Neural crest cell (in vitro differentiated cells): ENCODE results near the gene SFTPB. TPM values are rescaled to one million over a fixed set of nuclear protein-coding genes. Genes with fewer than 3 reads are reported as not detected.

Experiments used
- DNase-seq: peaks from one replicate; pipeline ENCODE4 v3.0.0; 2021; ENCODE audit warnings: low read depth, mixed read lengths, low spot score
- H3K27ac Mint-ChIP-seq: one replicate; pipeline ENCODE4 v1.8.0; 2021; ENCODE audit warnings: mild to moderate bottlenecking, mixed read lengths; ENCODE audit not compliant: unreplicated experiment
- H3K27me3 Mint-ChIP-seq: 2 replicates; pipeline ENCODE4 v1.8.0; 2021; ENCODE audit warnings: low read depth, mild to moderate bottlenecking, mixed read lengths
- H3K36me3 Mint-ChIP-seq: 2 replicates; pipeline ENCODE4 v1.8.0; 2021; ENCODE audit warnings: low read depth, mild to moderate bottlenecking, mixed read lengths
- H3K4me1 Mint-ChIP-seq: 2 replicates; pipeline ENCODE4 v1.8.0; 2021; ENCODE audit warnings: mixed read lengths
- H3K4me3 Mint-ChIP-seq: one replicate; pipeline ENCODE4 v1.8.0; 2021; ENCODE audit warnings: mild to moderate bottlenecking, mixed read lengths
- H3K9me3 Mint-ChIP-seq: 2 replicates; pipeline ENCODE4 v1.8.0; 2021; ENCODE audit warnings: mixed read lengths
- CTCF ChIP-seq: fragments of 200-600 bp; sonication (generic); conservative IDR thresholded peaks from 2 replicates; pipeline ENCODE4 v1.5.0; 2021; ENCODE audit warnings: antibody characterized with exemption, mild to moderate bottlenecking
- total RNA-seq: library from RNA; stranded (reverse); gene quantifications from 2 replicates; pipeline ENCODE4 v1.2.1, GENCODE V29; 2021

Gene SFTPB
- total RNA-seq, 1 donor from 2014 or later, result not detected

DNA sequence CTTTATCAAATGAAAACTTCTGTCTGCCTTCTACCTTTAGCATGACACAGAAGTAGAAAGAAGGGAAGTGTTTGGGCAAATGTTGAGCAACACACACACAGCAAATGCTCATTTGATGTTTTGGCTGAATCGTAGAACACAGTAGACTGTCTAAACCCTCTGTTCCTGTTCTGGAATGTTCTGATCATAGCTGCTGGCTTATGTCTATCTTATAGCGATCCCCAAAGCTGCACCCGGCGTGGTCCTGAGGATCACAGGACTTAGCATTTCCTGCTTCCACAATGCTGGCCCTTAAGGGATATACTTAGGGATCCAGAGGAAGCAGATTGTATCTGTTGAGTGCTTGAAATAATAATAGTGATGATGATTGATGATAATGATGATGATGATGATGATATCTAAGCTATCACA lies 41.4 kb upstream of the SFTPB start:
- H3K27me3 Mint-ChIP-seq, result peaks cover 21% of the 10 kb centered on the region
- no peak for TF ChIP-seq CTCF
- no peak overlapping the region for H3K27ac Mint-ChIP-seq
- H3K9me3 Mint-ChIP-seq, result no peaks in the 10 kb centered on the region
- no peak overlapping the region for H3K4me3 Mint-ChIP-seq
- no peaks in the 10 kb centered on the region for H3K36me3 Mint-ChIP-seq
- peaks cover 5% of the 10 kb centered on the region for H3K4me1 Mint-ChIP-seq
- DNase-seq, result no peak

- peaks cover 24% of the 10 kb centered on the region for H3K27me3 Mint-ChIP-seq
- H3K36me3 Mint-ChIP-seq, result no peaks in the 10 kb centered on the region
- no peak for DNase-seq
- no peak overlapping the region for H3K4me3 Mint-ChIP-seq
- H3K27ac Mint-ChIP-seq, result no peak overlapping the region
- no peak for TF ChIP-seq CTCF
- H3K4me1 Mint-ChIP-seq, result peaks cover 5% of the 10 kb centered on the region
- H3K9me3 Mint-ChIP-seq, result no peaks in the 10 kb centered on the region
Observed at GRCh38 chr2:85708641-85709040, 40.6 kb upstream of the SFTPB start.

GRCh38 chr2:85707304-85707703 lies 39.3 kb upstream of the SFTPB start:
- TF ChIP-seq CTCF, result peak; percentile 89
- Mint-ChIP-seq H3K27me3 (peaks cover 33% of the 10 kb centered on the region), H3K36me3 (no peaks in the 10 kb centered on the region), H3K4me3 (no peak overlapping the region), H3K9me3 (no peaks in the 10 kb centered on the region), H3K27ac (no peak overlapping the region), H3K4me1 (peaks cover 5% of the 10 kb centered on the region)
- peak; percentile 71 for DNase-seq

DNA sequence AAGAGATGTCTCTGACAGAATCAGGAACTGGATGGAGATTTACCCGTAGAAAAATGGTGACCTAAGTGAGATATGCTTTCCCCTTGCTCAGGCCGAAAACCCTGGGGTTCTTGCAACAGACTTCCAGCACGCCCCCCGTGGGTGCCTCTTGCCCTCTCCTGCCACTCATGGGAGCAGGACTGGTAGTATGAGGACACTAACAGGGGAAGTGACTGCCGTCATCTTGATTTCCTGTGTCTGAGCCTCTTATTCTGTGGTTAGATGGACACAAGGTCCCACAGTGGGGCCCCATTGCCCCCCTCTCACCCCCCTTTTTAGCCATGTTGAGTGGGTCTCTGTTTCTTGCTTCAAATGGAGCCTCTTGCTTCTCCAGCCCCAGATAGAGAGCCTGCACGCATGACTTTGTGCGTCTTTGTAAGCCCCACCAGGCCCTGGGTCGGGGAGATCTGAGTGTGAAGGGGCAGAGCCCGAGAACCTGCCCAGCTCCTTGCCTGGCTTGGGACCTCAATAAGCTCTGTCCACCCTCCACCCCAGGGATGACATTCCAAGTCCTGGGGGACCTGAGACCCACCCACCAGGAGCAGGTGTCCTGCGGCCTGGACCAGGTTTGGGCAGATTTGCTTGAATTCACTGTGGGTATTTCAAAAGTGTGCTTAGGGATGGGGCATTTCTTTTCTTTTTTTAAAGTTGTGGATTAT lies 38.7 kb upstream of the SFTPB start:
- peaks cover 35% of the 10 kb centered on the region for H3K27me3 Mint-ChIP-seq
- H3K27ac Mint-ChIP-seq, result no peak overlapping the region
- H3K9me3 Mint-ChIP-seq, result no peaks in the 10 kb centered on the region
- H3K4me3 Mint-ChIP-seq, result no peak overlapping the region
- no peak for TF ChIP-seq CTCF
- peaks cover 6% of the 10 kb centered on the region for H3K4me1 Mint-ChIP-seq
- DNase-seq, result no peak
- no peaks in the 10 kb centered on the region for H3K36me3 Mint-ChIP-seq

DNA sequence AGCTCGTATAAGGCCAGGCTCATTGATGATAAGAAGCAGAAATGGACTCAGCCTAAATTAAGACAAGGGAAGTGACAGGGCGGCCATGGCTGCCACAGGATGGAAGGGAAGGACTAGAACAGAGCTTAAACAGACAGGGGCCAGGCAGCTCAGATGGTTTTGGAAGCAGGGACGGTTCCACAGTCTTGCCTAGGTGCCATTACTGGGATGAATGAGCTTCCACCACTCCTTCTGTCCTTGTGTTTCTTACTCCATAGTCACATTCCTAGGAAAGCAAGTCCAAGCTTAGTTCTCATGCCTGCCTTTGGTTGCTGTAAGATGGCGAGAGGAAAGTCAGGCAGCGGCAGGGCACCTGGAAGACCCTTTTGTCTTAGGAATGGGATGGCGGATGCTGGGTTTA lies 38.1 kb upstream of the SFTPB start:
- no peak for DNase-seq
- Mint-ChIP-seq H3K27ac (no peak overlapping the region), H3K36me3 (no peaks in the 10 kb centered on the region), H3K27me3 (peaks cover 35% of the 10 kb centered on the region), H3K4me1 (peaks cover 9% of the 10 kb centered on the region), H3K9me3 (no peaks in the 10 kb centered on the region), H3K4me3 (no peak overlapping the region)
- no peak for TF ChIP-seq CTCF
